BE2C (cell line): ENCODE measurements around the gene FHOD3.

ENCODE experiments used
- DNase-seq: peaks from one replicate; pipeline ENCODE4 v3.0.0-alpha.2; 2020
- H3K27me3 ChIP-seq: fragments of 250-450 bp; sonication (Bioruptor Pico); 2 replicates; pipeline ENCODE4 v1.5.1; 2020; ENCODE audit warnings: mild to moderate bottlenecking
- H3K36me3 ChIP-seq: fragments of 250-450 bp; sonication (Bioruptor Pico); 2 replicates; pipeline ENCODE4 v1.5.1; 2020; ENCODE audit warnings: mild to moderate bottlenecking
- H3K4me1 ChIP-seq: fragments of 250-450 bp; sonication (Bioruptor Pico); 2 replicates; pipeline ENCODE4 v1.5.1; 2020
- H3K4me3 ChIP-seq: 2 replicates; pipeline ENCODE4 v1.5.1; 2011; ENCODE audit warnings: low read depth, low read length
- H3K9me3 ChIP-seq: fragments of 250-450 bp; sonication (Bioruptor Pico); 2 replicates; pipeline ENCODE4 v1.5.1; 2020
- TF ChIP-seq, protein P1 (sequence below): IDR thresholded peaks from 2 replicates; pipeline ENCODE4 v1.5.1; 2012; ENCODE audit warnings: mild to moderate bottlenecking, low read depth, low read length

Gene FHOD3

GRCh38 chr18:36534154-36534688, 236.7 kb downstream of the FHOD3 start:
- no peaks in the 10 kb centered on the region for H3K36me3 ChIP-seq
- TF ChIP-seq, protein P1, sequence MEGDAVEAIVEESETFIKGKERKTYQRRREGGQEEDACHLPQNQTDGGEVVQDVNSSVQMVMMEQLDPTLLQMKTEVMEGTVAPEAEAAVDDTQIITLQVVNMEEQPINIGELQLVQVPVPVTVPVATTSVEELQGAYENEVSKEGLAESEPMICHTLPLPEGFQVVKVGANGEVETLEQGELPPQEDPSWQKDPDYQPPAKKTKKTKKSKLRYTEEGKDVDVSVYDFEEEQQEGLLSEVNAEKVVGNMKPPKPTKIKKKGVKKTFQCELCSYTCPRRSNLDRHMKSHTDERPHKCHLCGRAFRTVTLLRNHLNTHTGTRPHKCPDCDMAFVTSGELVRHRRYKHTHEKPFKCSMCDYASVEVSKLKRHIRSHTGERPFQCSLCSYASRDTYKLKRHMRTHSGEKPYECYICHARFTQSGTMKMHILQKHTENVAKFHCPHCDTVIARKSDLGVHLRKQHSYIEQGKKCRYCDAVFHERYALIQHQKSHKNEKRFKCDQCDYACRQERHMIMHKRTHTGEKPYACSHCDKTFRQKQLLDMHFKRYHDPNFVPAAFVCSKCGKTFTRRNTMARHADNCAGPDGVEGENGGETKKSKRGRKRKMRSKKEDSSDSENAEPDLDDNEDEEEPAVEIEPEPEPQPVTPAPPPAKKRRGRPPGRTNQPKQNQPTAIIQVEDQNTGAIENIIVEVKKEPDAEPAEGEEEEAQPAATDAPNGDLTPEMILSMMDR, result no peak
- no peak overlapping the region for H3K4me3 ChIP-seq
- no peaks in the 10 kb centered on the region for H3K9me3 ChIP-seq
- DNase-seq, result no peak
- no peaks in the 10 kb centered on the region for H3K4me1 ChIP-seq
- no peaks in the 10 kb centered on the region for H3K27me3 ChIP-seq

DNA sequence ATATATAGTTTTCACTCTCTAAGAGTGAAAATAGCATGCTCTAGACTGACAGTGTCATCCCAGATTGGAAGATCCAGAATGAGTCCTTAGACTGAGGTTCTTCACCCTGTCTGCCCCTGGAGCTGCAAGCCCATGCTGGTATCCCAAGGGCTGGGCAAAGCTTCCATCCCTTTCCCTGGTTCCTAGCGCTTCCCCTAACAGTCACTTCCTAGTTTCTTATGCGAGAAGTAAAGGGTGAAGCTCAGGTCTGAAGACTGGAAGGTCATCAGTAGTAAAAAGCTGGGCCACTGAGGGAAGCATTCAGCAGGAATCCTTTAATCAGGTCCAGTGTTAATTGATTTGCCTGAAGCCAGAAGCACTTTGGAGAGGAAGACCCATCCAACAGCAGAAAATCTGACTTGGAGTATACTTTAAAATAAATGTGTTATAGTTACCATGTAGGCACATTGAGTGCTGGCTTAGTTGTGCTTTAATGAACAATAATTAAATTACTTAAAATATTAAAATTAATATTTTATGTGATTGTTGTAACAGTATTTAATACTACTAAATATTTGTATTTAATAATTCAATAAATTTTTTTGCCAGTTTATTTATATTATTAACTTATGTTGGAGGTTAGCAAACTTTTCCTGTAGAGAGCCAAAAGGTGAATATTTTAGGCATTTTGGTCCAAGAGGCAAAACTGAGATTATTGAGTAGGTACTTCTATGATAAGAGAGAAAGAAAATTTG, 237.9 kb downstream of the FHOD3 start:
- H3K4me1 ChIP-seq, result no peaks in the 10 kb centered on the region
- DNase-seq, result no peak
- no peaks in the 10 kb centered on the region for H3K9me3 ChIP-seq
- H3K4me3 ChIP-seq, result no peak overlapping the region
- TF ChIP-seq, protein P1, result no peak
- H3K36me3 ChIP-seq, result no peaks in the 10 kb centered on the region
- H3K27me3 ChIP-seq, result no peaks in the 10 kb centered on the region

- no peaks in the 10 kb centered on the region for H3K4me1 ChIP-seq
- DNase-seq, result no peak
- H3K36me3 ChIP-seq, result no peaks in the 10 kb centered on the region
- no peak overlapping the region for H3K4me3 ChIP-seq
- TF ChIP-seq, protein P1, result no peak
- no peaks in the 10 kb centered on the region for H3K9me3 ChIP-seq
- no peaks in the 10 kb centered on the region for H3K27me3 ChIP-seq
Observed at GRCh38 chr18:36536426-36536825, 238.9 kb downstream of the FHOD3 start.

- no peak for DNase-seq
- TF ChIP-seq, protein P1, result no peak
- Histone ChIP-seq H3K4me1 (no peaks in the 10 kb centered on the region), H3K4me3 (no peak overlapping the region), H3K9me3 (no peaks in the 10 kb centered on the region), H3K36me3 (no peaks in the 10 kb centered on the region), H3K27me3 (no peaks in the 10 kb centered on the region)
Observed at GRCh38 chr18:36537289-36537688, 239.8 kb downstream of the FHOD3 start.

- no peak for DNase-seq
- H3K4me3 ChIP-seq, result no peak overlapping the region
- TF ChIP-seq, protein P1, result no peak
Observed at GRCh38 chr18:36539674-36540231, 242.2 kb downstream of the FHOD3 start.

GRCh38 chr18:36543030-36543429, 245.5 kb downstream of the FHOD3 start:
- TF ChIP-seq, protein P1, result no peak
- no peaks in the 10 kb centered on the region for H3K9me3 ChIP-seq
- H3K27me3 ChIP-seq, result no peaks in the 10 kb centered on the region
- H3K4me3 ChIP-seq, result no peak overlapping the region
- H3K4me1 ChIP-seq, result no peaks in the 10 kb centered on the region
- no peak for DNase-seq
- no peaks in the 10 kb centered on the region for H3K36me3 ChIP-seq

More at GRCh38 chr18:36539674-36540231, 242.2 kb downstream of the FHOD3 start:
- no peaks in the 10 kb centered on the region for H3K36me3 ChIP-seq
- no peaks in the 10 kb centered on the region for H3K4me1 ChIP-seq
- H3K27me3 ChIP-seq, result no peaks in the 10 kb centered on the region
- H3K9me3 ChIP-seq, result no peaks in the 10 kb centered on the region
